Stimulated activated CD4-positive, alpha-beta T cell treated with anti-CD3 and anti-CD28 coated beads, Interleukin-12 subunit alpha, Interleukin-12 subunit beta, amount 100 ng/mL, for 24 hours (primary cell): ENCODE data around the gene HSPB3.
"Not testable (repeated sequence)": the region's sequence is repeated elsewhere in the genome, so short reads cannot be mapped to it uniquely, and the experiment has no call there.

Experiments used
- DNase-seq, 2 experiments: peaks; one replicate each; pipeline ENCODE4 v3.0.0-alpha.2; 2020; ENCODE audit warnings: low read depth in 2 of 2

HSPB3 gene

DNA sequence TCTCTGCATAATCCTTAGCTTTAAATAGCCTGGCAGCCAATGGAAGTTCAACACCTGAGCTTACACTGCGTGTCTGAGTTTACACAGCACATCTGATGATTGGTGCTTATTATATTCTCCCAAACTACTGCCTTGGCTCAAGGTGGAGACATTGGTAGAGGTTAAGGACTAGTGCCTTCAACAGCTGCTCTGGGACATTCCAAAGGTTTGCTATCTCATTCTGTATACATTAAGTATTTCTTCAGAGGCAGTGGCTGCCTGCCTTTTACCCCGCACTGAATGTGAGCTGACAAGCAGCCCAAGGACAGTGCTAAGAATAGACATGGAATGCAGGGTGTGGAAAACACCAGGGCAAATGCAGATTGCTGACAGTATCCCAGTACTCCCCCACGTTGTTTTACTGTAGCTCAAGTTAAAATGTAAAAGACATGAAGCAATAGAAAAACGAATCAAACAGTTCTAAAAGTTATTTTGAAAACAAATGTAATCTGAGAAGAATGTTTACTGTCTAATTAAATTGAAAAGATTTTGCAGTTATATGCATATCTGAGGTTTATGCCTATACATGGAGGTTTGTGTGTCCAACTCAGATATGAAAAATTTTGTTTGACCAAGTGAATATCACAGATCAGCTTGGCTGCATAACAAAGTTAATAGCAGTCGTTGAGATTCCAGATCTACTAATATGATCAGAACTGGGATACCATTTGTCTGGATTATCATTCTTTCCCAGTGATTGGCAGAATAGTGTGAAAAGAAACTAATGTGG is 1.8 kb downstream of the HSPB3 start:
- DNase-seq = no peak

GRCh38 chr5:54458221-54458620 is 2.7 kb downstream of the HSPB3 start:
- DNase-seq = no peak

DNA sequence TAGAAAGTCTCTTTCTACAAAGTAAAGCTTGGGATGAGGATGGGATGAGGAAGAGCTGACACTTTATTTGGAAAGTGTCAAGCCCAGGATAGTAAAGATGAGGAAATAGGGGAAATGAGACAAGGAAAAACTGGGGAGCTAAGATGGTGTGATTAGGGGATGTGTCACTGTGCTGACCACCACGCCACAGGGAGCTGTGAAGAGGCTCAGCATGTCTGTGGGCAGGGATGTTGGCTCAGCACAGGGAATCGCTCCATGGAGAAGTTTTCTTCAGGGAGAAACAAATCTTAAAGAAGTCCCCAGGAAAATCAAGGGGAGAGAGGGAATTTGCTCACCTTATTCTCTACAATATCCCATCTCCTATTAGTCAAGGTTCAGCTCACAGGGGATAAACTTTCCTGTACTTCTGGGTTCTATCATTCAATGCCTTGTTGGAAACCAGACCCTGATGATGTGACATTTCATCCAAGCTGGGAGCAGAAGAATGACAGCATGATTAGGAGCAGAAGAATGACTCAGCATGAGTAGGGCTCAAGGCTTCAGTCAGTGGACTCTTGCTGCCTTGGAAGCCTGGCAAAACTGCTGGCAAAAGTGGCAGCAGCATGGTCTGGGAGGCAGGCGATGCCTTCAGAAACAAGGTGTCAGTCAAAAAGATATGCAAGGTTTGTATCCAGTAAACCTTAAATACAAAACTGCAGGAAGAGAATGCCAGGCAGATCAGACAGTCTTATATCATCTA is 4.9 kb downstream of the HSPB3 start:
- no peak for DNase-seq

GRCh38 chr5:54462281-54462680 is 6.8 kb downstream of the HSPB3 start:
- DNase-seq = no peak

GRCh38 chr5:54463713-54464112 is 8.2 kb downstream of the HSPB3 start:
- DNase-seq = no peak

DNA sequence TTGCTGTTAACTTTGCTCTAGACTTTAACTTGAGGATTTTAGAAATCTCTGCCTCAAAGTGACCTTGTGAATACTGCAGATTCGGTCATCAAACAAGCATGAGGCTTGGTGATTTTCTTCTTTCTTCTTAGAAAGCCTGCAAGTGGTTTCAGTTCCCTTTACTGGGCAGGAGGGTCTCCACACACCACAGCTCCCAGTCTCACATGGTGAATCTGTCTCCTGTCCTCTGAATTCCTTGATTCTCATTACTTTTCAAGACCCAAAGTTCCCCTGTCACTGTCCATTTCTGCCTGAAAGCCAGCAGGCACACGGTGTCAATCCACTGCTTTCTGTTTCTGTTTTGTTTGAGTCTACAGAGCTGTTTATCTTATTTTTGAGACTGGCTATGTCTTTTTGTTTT is 14.1 kb downstream of the HSPB3 start:
- DNase-seq = no peak

GRCh38 chr5:54470128-54470527 is 14.6 kb downstream of the HSPB3 start:
- DNase-seq = no peak

- DNase-seq = no peak
Measured at GRCh38 chr5:54470677-54471076, 15.2 kb downstream of the HSPB3 start.

DNA sequence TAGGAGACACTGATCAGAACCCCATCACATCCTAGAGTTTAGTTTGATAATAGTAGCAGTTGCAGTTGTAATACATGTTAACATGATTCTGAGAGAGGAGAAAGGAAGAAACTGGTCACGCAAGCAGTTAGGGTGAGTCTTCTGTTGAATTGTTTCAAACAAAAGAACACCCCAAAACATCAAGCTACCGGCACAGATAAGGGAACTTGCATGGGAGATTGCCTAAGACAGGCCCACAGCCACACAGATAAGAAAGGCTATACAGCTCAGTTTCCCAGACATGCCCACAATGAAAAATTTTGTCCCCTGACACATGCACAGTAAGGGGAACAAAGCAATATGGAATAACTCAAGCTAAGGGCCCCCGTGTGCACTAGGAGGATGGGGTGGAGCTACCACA is 15.9 kb downstream of the HSPB3 start:
- DNase-seq = no peak

GRCh38 chr5:54476682-54477081 is 21.2 kb downstream of the HSPB3 start:
- DNase-seq = no peak

DNA sequence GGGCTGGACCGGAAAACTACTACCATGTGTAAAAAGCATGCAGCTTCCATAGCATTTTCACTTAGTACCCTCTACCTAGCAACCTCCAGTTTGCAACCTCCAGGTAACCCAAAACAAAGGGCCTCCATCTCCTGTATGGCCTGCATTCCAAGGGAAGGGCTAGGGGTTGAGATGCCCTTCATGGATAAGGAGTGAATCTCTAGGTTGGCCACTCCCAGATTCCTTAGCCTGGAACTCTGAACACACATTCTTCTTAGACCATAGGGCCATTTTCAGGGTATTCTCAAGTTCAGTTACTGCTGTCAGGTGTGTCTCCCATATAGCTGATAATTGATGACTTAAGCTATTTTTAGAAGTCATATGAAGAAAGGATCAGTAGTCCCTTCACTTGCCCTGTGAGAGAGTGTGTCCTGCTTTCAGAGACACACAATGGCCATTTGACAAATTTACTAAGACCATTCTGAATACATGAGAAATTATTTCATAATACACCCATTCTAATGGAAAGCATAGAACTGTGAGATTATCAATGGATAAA is 22.5 kb downstream of the HSPB3 start:
- no peak for DNase-seq

GRCh38 chr5:54480296-54480695 is 24.8 kb downstream of the HSPB3 start:
- DNase-seq = no peak

- no peak for DNase-seq
Measured at GRCh38 chr5:54484219-54484894, 28.9 kb downstream of the HSPB3 start.

- DNase-seq = not testable (repeated sequence)
Measured at GRCh38 chr5:54485659-54486058, 30.2 kb downstream of the HSPB3 start.

- not testable (repeated sequence) for DNase-seq
Measured at GRCh38 chr5:54489648-54489979, 34.1 kb downstream of the HSPB3 start.

DNA sequence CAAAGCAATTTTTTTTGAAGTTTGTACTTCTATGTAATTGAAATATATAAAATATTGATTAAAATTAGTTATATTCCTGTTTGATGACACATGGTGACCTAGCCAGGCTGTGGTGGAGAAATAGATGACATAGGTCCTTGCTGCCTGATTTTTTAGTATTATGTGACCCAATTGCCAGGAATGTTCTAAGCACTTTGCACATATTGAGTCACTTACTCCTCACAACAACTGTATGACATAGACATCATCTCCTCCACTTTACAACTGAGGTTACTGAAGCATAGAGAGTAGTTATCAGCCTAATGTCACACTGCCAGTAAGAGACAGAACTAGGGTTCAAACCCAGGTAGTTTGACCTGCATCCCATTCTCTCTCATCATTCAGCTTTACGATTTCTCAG is 35.8 kb downstream of the HSPB3 start:
- no peak for DNase-seq

GRCh38 chr5:54492178-54492577 is 36.7 kb downstream of the HSPB3 start:
- no peak for DNase-seq

- no peak for DNase-seq
Measured at GRCh38 chr5:54495027-54495426, 39.5 kb downstream of the HSPB3 start.
